ENCODE data around the gene EZR.
"Not testable (repeated sequence)": the region's sequence is repeated elsewhere in the genome, so short reads cannot be mapped to it uniquely, and the experiment has no call there.

The EZR gene

GRCh38 chr6:158834675-158835385 is 15.7 kb upstream of the EZR start:
- TF ChIP-seq CTCF (IDR thresholded peaks at IDR 0.05) = no peak
- no peak overlapping the region for H3K27ac ChIP-seq
- no peak for DNase-seq (ENCODE audit: low spot score)
- H3K4me3 ChIP-seq = no peak overlapping the region

- not testable (repeated sequence) for H3K4me3 ChIP-seq; DNase-seq (ENCODE audit: low spot score); H3K27ac ChIP-seq
These were observed 13.6 kb upstream of the EZR start for GRCh38 chr6:158832807-158833206.

GRCh38 chr6:158832026-158832425 is 12.9 kb upstream of the EZR start:
- Histone ChIP-seq H3K4me3 (no peak overlapping the region), H3K27ac (no peak overlapping the region)
- TF ChIP-seq CTCF (IDR thresholded peaks at IDR 0.05) = no peak
- DNase-seq (ENCODE audit: low spot score) = no peak

- DNase-seq (ENCODE audit: low spot score) = no peak
- Histone ChIP-seq H3K27ac (no peak overlapping the region), H3K4me3 (no peak overlapping the region)
- no peak for TF ChIP-seq CTCF (IDR thresholded peaks at IDR 0.05)
These were observed 12.4 kb upstream of the EZR start for GRCh38 chr6:158831571-158831970.

GRCh38 chr6:158830736-158831135 is 11.6 kb upstream of the EZR start:
- Histone ChIP-seq H3K4me3 (no peak overlapping the region), H3K27ac (no peak overlapping the region)
- DNase-seq (ENCODE audit: low spot score) = no peak
- TF ChIP-seq CTCF (IDR thresholded peaks at IDR 0.05) = no peak

- H3K4me3 ChIP-seq = no peak overlapping the region
- no peak overlapping the region for H3K27ac ChIP-seq
- no peak for TF ChIP-seq CTCF (IDR thresholded peaks at IDR 0.05)
- no peak for DNase-seq (ENCODE audit: low spot score)
These were observed 9.6 kb upstream of the EZR start for GRCh38 chr6:158828807-158829206.

- no peak for DNase-seq (ENCODE audit: low spot score)
- H3K27ac ChIP-seq = no peak overlapping the region
- no peak for TF ChIP-seq CTCF (IDR thresholded peaks at IDR 0.05)
These were observed 7.8 kb upstream of the EZR start for GRCh38 chr6:158826819-158827501.

More at GRCh38 chr6:158826819-158827501, 7.8 kb upstream of the EZR start:
- no peak overlapping the region for H3K4me3 ChIP-seq

All from coronary artery (tissue), 2 donors.